ENCODE measurements around the gene RPH3AL. TPM values are rescaled to one million over a fixed set of nuclear protein-coding genes. Genes with fewer than 3 reads are reported as not detected.
"Not testable (repeated sequence)": the region's sequence is repeated elsewhere in the genome, so short reads cannot be mapped to it uniquely, and the experiment has no call there.

Gene RPH3AL
- total RNA-seq, 1 donor from 2014 or later, result 0.78 TPM

- H3K4me1 Mint-ChIP-seq (ENCODE audit: unreplicated experiment); DNase-seq (ENCODE audit: extremely low spot score, unreplicated experiment); H3K27ac Mint-ChIP-seq (ENCODE audit: unreplicated experiment); H3K4me3 Mint-ChIP-seq (ENCODE audit: unreplicated experiment); H3K36me3 Mint-ChIP-seq (ENCODE audit: unreplicated experiment): not testable (repeated sequence)
- H3K9me3 Mint-ChIP-seq (ENCODE audit: unreplicated experiment), result peaks cover 20% of the 10 kb centered on the region
- H3K27me3 Mint-ChIP-seq (ENCODE audit: unreplicated experiment), result peaks cover 10% of the 10 kb centered on the region
Observed at GRCh38 chr17:314614-314944, 38.0 kb downstream of the RPH3AL start.

- H3K9me3 Mint-ChIP-seq (ENCODE audit: unreplicated experiment), result peaks cover 20% of the 10 kb centered on the region
- peaks cover 3% of the 10 kb centered on the region for H3K36me3 Mint-ChIP-seq (ENCODE audit: unreplicated experiment)
- no peaks in the 10 kb centered on the region for H3K4me1 Mint-ChIP-seq (ENCODE audit: unreplicated experiment)
- no peak overlapping the region for H3K27ac Mint-ChIP-seq (ENCODE audit: unreplicated experiment)
- H3K27me3 Mint-ChIP-seq (ENCODE audit: unreplicated experiment), result peaks cover 10% of the 10 kb centered on the region
- no peak for DNase-seq (ENCODE audit: extremely low spot score, unreplicated experiment)
- no peak overlapping the region for H3K4me3 Mint-ChIP-seq (ENCODE audit: unreplicated experiment)
- no peak for TF ChIP-seq CTCF (IDR thresholded peaks at IDR 0.05)
Observed at GRCh38 chr17:313911-314613, 38.5 kb downstream of the RPH3AL start.

- H3K36me3 Mint-ChIP-seq (ENCODE audit: unreplicated experiment), result no peaks in the 10 kb centered on the region
- peaks cover 10% of the 10 kb centered on the region for H3K27me3 Mint-ChIP-seq (ENCODE audit: unreplicated experiment)
- H3K4me1 Mint-ChIP-seq (ENCODE audit: unreplicated experiment), result no peaks in the 10 kb centered on the region
- DNase-seq (ENCODE audit: extremely low spot score, unreplicated experiment), result no peak
- H3K27ac Mint-ChIP-seq (ENCODE audit: unreplicated experiment), result no peak overlapping the region
- H3K4me3 Mint-ChIP-seq (ENCODE audit: unreplicated experiment), result no peak overlapping the region
- no peak for TF ChIP-seq CTCF (IDR thresholded peaks at IDR 0.05)
- H3K9me3 Mint-ChIP-seq (ENCODE audit: unreplicated experiment), result peaks cover 14% of the 10 kb centered on the region
Observed at GRCh38 chr17:313231-313630, 39.4 kb downstream of the RPH3AL start.

- H3K4me1 Mint-ChIP-seq (ENCODE audit: unreplicated experiment), result no peaks in the 10 kb centered on the region
- peaks cover 15% of the 10 kb centered on the region for H3K27me3 Mint-ChIP-seq (ENCODE audit: unreplicated experiment)
- TF ChIP-seq CTCF (IDR thresholded peaks at IDR 0.05), result no peak
- no peak for DNase-seq (ENCODE audit: extremely low spot score, unreplicated experiment)
- no peak overlapping the region for H3K27ac Mint-ChIP-seq (ENCODE audit: unreplicated experiment)
- no peaks in the 10 kb centered on the region for H3K36me3 Mint-ChIP-seq (ENCODE audit: unreplicated experiment)
- no peak overlapping the region for H3K4me3 Mint-ChIP-seq (ENCODE audit: unreplicated experiment)
- H3K9me3 Mint-ChIP-seq (ENCODE audit: unreplicated experiment), result peaks cover 9% of the 10 kb centered on the region
Observed at GRCh38 chr17:312476-313148, 40.0 kb downstream of the RPH3AL start.

- H3K36me3 Mint-ChIP-seq (ENCODE audit: unreplicated experiment), result no peaks in the 10 kb centered on the region
Observed at GRCh38 chr17:311119-311782, 41.4 kb downstream of the RPH3AL start.

More at GRCh38 chr17:311119-311782, 41.4 kb downstream of the RPH3AL start:
- H3K4me3 Mint-ChIP-seq (ENCODE audit: unreplicated experiment), result no peak overlapping the region
- H3K9me3 Mint-ChIP-seq (ENCODE audit: unreplicated experiment), result peaks cover 9% of the 10 kb centered on the region
- H3K27ac Mint-ChIP-seq (ENCODE audit: unreplicated experiment), result no peak overlapping the region
- no peaks in the 10 kb centered on the region for H3K4me1 Mint-ChIP-seq (ENCODE audit: unreplicated experiment)
- TF ChIP-seq CTCF (IDR thresholded peaks at IDR 0.05), result no peak
- H3K27me3 Mint-ChIP-seq (ENCODE audit: unreplicated experiment), result peaks cover 15% of the 10 kb centered on the region
- DNase-seq (ENCODE audit: extremely low spot score, unreplicated experiment), result no peak

Data from osteocyte (in vitro differentiated cells).